ENCODE data around the gene PLEKHM3.

Gene PLEKHM3

GRCh38 chr2:207779523-207779922, 245.8 kb downstream of the PLEKHM3 start:
- Histone ChIP-seq H4K8ac (ENCODE audit: low read length) (no peak overlapping the region), H3K23ac (ENCODE audit: low read length in 2 of 2) (no peak overlapping the region), H3K4me3 (ENCODE audit: insufficient read depth in 1 of 2, low read depth in 1 of 2, low read length in 2 of 2) (no peak overlapping the region), H3K9ac (ENCODE audit: low read length) (no peak overlapping the region), H3K18ac (ENCODE audit: low read depth in 1 of 2, low read length in 2 of 2) (no peak overlapping the region), H4K91ac (ENCODE audit: low read length) (no peak overlapping the region), H3K4me1 (ENCODE audit: control insufficient read depth, insufficient read depth, low read depth, low read length) (peaks cover 3% of the 10 kb centered on the region), H3K27me3 (ENCODE audit: control insufficient read depth in 1 of 2, insufficient read depth in 1 of 2, low read length in 2 of 2) (no peaks in the 10 kb centered on the region), H3K4me2 (ENCODE audit: low read length, poor library complexity, severe bottlenecking) (no peak overlapping the region), H3K27ac (ENCODE audit: low read length, poor library complexity, severe bottlenecking) (no peak overlapping the region), H3K79me1 (replicated peaks; ENCODE audit: low read length, poor library complexity, severe bottlenecking) (no peaks in the 10 kb centered on the region), H2BK12ac (ENCODE audit: low read length in 2 of 2) (no peak overlapping the region), H2AFZ (ENCODE audit: low read depth, low read length) (no peak overlapping the region), H3K9me3 (ENCODE audit: control insufficient read depth, low read length) (no peaks in the 10 kb centered on the region), H3K36me3 (ENCODE audit: control insufficient read depth in 1 of 2, insufficient read depth in 2 of 2, low read depth in 1 of 2, low read length in 2 of 2) (no peaks in the 10 kb centered on the region), H3K14ac (ENCODE audit: low read length in 2 of 2) (no peak overlapping the region), H2BK120ac (ENCODE audit: low read depth, low read length) (no peak overlapping the region), H2BK5ac (ENCODE audit: low read depth, low read length, poor library complexity, severe bottlenecking) (no peak overlapping the region), H3K4ac (ENCODE audit: low read depth in 1 of 2, low read length in 2 of 2) (no peak overlapping the region), H2BK15ac (ENCODE audit: low read depth, poor library complexity, severe bottlenecking) (no peak overlapping the region), H2AK5ac (ENCODE audit: low read length, severe bottlenecking) (no peak overlapping the region)
- WGBS = 83% methylated on average over 10 of the region's 11 CpGs
- DNase-seq = no peak

DNA sequence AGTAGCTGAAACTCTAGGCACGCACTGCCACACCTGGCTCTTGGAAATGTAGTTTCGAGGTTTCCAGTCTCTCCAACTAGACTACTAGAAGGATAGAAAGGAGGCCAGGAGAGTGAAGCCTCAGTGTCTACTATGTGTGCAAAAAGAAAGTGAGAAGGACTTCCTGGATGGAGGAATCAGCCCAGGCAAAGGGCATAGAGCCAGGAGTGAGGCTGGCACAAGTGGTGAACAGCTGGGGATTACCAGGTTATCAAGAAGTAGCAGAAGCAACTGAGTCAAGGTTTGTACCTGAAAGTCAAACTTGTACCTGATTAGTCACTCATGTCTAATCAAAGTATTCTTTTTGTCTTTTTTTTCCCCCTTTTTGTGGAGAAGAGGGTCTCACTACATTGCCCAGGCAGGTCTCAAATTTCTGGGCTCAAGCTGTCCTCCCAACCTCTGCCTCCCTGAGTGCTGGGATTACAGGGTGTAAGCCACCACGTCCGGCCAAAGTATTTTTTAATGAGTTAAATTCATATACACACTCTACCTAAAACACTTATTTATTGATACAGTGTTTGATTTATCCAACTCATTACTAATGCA, 246.9 kb downstream of the PLEKHM3 start:
- H3K36me3 ChIP-seq (ENCODE audit: control insufficient read depth in 1 of 2, insufficient read depth in 2 of 2, low read depth in 1 of 2, low read length in 2 of 2) = no peaks in the 10 kb centered on the region
- H3K4me2 ChIP-seq (ENCODE audit: low read length, poor library complexity, severe bottlenecking) = no peak overlapping the region
- H3K14ac ChIP-seq (ENCODE audit: low read length in 2 of 2) = no peak overlapping the region
- H2BK120ac ChIP-seq (ENCODE audit: low read depth, low read length) = no peak overlapping the region
- no peak overlapping the region for H3K27ac ChIP-seq (ENCODE audit: low read length, poor library complexity, severe bottlenecking)
- no peak overlapping the region for H3K18ac ChIP-seq (ENCODE audit: low read depth in 1 of 2, low read length in 2 of 2)
- H2BK5ac ChIP-seq (ENCODE audit: low read depth, low read length, poor library complexity, severe bottlenecking) = no peak overlapping the region
- no peak overlapping the region for H4K8ac ChIP-seq (ENCODE audit: low read length)
- no peak overlapping the region for H3K4me3 ChIP-seq (ENCODE audit: insufficient read depth in 1 of 2, low read depth in 1 of 2, low read length in 2 of 2)
- no peak for DNase-seq
- no peak overlapping the region for H2AK5ac ChIP-seq (ENCODE audit: low read length, severe bottlenecking)
- H2BK12ac ChIP-seq (ENCODE audit: low read length in 2 of 2) = no peak overlapping the region
- H3K9ac ChIP-seq (ENCODE audit: low read length) = no peak overlapping the region
- no peaks in the 10 kb centered on the region for H3K27me3 ChIP-seq (ENCODE audit: control insufficient read depth in 1 of 2, insufficient read depth in 1 of 2, low read length in 2 of 2)
- H4K91ac ChIP-seq (ENCODE audit: low read length) = no peak overlapping the region
- peaks cover 3% of the 10 kb centered on the region for H3K4me1 ChIP-seq (ENCODE audit: control insufficient read depth, insufficient read depth, low read depth, low read length)
- no peak overlapping the region for H3K4ac ChIP-seq (ENCODE audit: low read depth in 1 of 2, low read length in 2 of 2)
- no peaks in the 10 kb centered on the region for H3K79me1 ChIP-seq (replicated peaks; ENCODE audit: low read length, poor library complexity, severe bottlenecking)
- no peaks in the 10 kb centered on the region for H3K9me3 ChIP-seq (ENCODE audit: control insufficient read depth, low read length)
- H3K23ac ChIP-seq (ENCODE audit: low read length in 2 of 2) = no peak overlapping the region
- no peak overlapping the region for H2BK15ac ChIP-seq (ENCODE audit: low read depth, poor library complexity, severe bottlenecking)
- H2AFZ ChIP-seq (ENCODE audit: low read depth, low read length) = no peak overlapping the region
- WGBS = no CpG with 5 or more reads among the region's 4 CpGs

DNA sequence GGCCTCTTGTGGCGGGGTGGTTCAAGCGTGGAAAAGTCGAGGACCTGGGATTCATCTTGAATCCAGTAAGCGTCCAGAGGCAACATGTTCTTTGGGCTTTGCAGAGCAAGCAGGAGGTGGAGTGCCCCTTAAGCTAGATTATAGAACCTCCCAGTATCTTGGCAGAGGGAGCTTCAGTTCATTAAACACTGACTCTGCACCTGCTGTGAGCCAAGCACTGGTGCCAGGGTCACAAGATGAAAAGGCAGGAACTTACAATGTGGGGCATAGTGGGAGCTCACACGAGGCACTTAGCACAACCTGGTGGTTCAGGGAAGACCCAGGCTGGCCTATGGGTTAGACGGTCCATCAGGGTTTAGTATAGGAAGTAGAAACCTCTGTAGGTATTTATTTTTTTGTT, 248.2 kb downstream of the PLEKHM3 start:
- no peaks in the 10 kb centered on the region for H3K79me1 ChIP-seq (replicated peaks; ENCODE audit: low read length, poor library complexity, severe bottlenecking)

GRCh38 chr2:207775473-207775872, 249.9 kb downstream of the PLEKHM3 start:
- Histone ChIP-seq H3K9me3 (ENCODE audit: control insufficient read depth, low read length) (no peaks in the 10 kb centered on the region), H2BK12ac (ENCODE audit: low read length in 2 of 2) (no peak overlapping the region)
- 83% methylated on average over 1 of the region's 3 CpGs for WGBS

More for the DNA sequence above, 248.2 kb downstream of the PLEKHM3 start:
- 92% methylated on average over 6 of the region's 6 CpGs for WGBS
- Histone ChIP-seq H2AK5ac (ENCODE audit: low read length, severe bottlenecking) (no peak overlapping the region), H3K27me3 (ENCODE audit: control insufficient read depth in 1 of 2, insufficient read depth in 1 of 2, low read length in 2 of 2) (no peaks in the 10 kb centered on the region), H3K14ac (ENCODE audit: low read length in 2 of 2) (no peak overlapping the region), H3K9ac (ENCODE audit: low read length) (no peak overlapping the region), H3K4me3 (ENCODE audit: insufficient read depth in 1 of 2, low read depth in 1 of 2, low read length in 2 of 2) (no peak overlapping the region), H4K8ac (ENCODE audit: low read length) (no peak overlapping the region), H3K27ac (ENCODE audit: low read length, poor library complexity, severe bottlenecking) (no peak overlapping the region), H2BK12ac (ENCODE audit: low read length in 2 of 2) (no peak overlapping the region), H3K4ac (ENCODE audit: low read depth in 1 of 2, low read length in 2 of 2) (no peak overlapping the region), H3K4me2 (ENCODE audit: low read length, poor library complexity, severe bottlenecking) (no peak overlapping the region), H3K23ac (ENCODE audit: low read length in 2 of 2) (no peak overlapping the region), H2AFZ (ENCODE audit: low read depth, low read length) (no peak overlapping the region), H3K9me3 (ENCODE audit: control insufficient read depth, low read length) (no peaks in the 10 kb centered on the region), H4K91ac (ENCODE audit: low read length) (no peak overlapping the region), H2BK5ac (ENCODE audit: low read depth, low read length, poor library complexity, severe bottlenecking) (no peak overlapping the region), H3K4me1 (ENCODE audit: control insufficient read depth, insufficient read depth, low read depth, low read length) (peaks cover 3% of the 10 kb centered on the region), H2BK120ac (ENCODE audit: low read depth, low read length) (no peak overlapping the region), H3K36me3 (ENCODE audit: control insufficient read depth in 1 of 2, insufficient read depth in 2 of 2, low read depth in 1 of 2, low read length in 2 of 2) (no peaks in the 10 kb centered on the region), H2BK15ac (ENCODE audit: low read depth, poor library complexity, severe bottlenecking) (no peak overlapping the region), H3K18ac (ENCODE audit: low read depth in 1 of 2, low read length in 2 of 2) (no peak overlapping the region)
- no peak for DNase-seq

More at GRCh38 chr2:207775473-207775872, 249.9 kb downstream of the PLEKHM3 start:
- Histone ChIP-seq H3K18ac (ENCODE audit: low read depth in 1 of 2, low read length in 2 of 2) (no peak overlapping the region), H4K8ac (ENCODE audit: low read length) (no peak overlapping the region), H3K23ac (ENCODE audit: low read length in 2 of 2) (no peak overlapping the region), H4K91ac (ENCODE audit: low read length) (no peak overlapping the region), H3K14ac (ENCODE audit: low read length in 2 of 2) (no peak overlapping the region), H3K4me2 (ENCODE audit: low read length, poor library complexity, severe bottlenecking) (no peak overlapping the region), H3K27me3 (ENCODE audit: control insufficient read depth in 1 of 2, insufficient read depth in 1 of 2, low read length in 2 of 2) (no peaks in the 10 kb centered on the region), H2BK5ac (ENCODE audit: low read depth, low read length, poor library complexity, severe bottlenecking) (no peak overlapping the region), H3K36me3 (ENCODE audit: control insufficient read depth in 1 of 2, insufficient read depth in 2 of 2, low read depth in 1 of 2, low read length in 2 of 2) (no peaks in the 10 kb centered on the region), H3K4ac (ENCODE audit: low read depth in 1 of 2, low read length in 2 of 2) (no peak overlapping the region), H2BK120ac (ENCODE audit: low read depth, low read length) (no peak overlapping the region), H3K79me1 (replicated peaks; ENCODE audit: low read length, poor library complexity, severe bottlenecking) (no peaks in the 10 kb centered on the region), H3K4me3 (ENCODE audit: insufficient read depth in 1 of 2, low read depth in 1 of 2, low read length in 2 of 2) (no peak overlapping the region), H3K9ac (ENCODE audit: low read length) (no peak overlapping the region), H3K27ac (ENCODE audit: low read length, poor library complexity, severe bottlenecking) (no peak overlapping the region), H2AK5ac (ENCODE audit: low read length, severe bottlenecking) (no peak overlapping the region), H2AFZ (ENCODE audit: low read depth, low read length) (no peak overlapping the region), H3K4me1 (ENCODE audit: control insufficient read depth, insufficient read depth, low read depth, low read length) (peaks cover 9% of the 10 kb centered on the region), H2BK15ac (ENCODE audit: low read depth, poor library complexity, severe bottlenecking) (no peak overlapping the region)
- DNase-seq = no peak
